Suprapubic skin (tissue), 3 donors: ENCODE measurements around the gene WSB2.

Experiments
- CTCF ChIP-seq, 2 donors: fragments of 200-600 bp in 1 of 2; fragments of 450-650 bp in 1 of 2; sonication (generic) in 1 of 2; IDR thresholded peaks; one replicate each; pipeline ENCODE4 v1.5.1; 2016 to 2019; ENCODE audit warnings: antibody characterized with exemption in 2 of 2, mild to moderate bottlenecking in 1 of 2, moderate library complexity in 1 of 2
- POLR2A ChIP-seq, 2 donors: fragments of 450-650 bp; IDR thresholded peaks; one replicate each; pipeline ENCODE4 v1.6.1; 2017; ENCODE audit warnings: antibody characterized with exemption in 2 of 2, mild to moderate bottlenecking in 2 of 2, moderate library complexity in 2 of 2

- TF ChIP-seq CTCF (IDR thresholded peaks at IDR 0.05): no peak
- no peak for TF ChIP-seq POLR2A (IDR thresholded peaks at IDR 0.05)
Observed at GRCh38 chr12:118025168-118025567, 35.8 kb downstream of the WSB2 start.
